Endothelial cell (in vitro differentiated cells): ENCODE results near the gene OCA2. TPM values are rescaled to one million over a fixed set of nuclear protein-coding genes. Genes with fewer than 3 reads are reported as not detected.
"Not testable (repeated sequence)": the region's sequence is repeated elsewhere in the genome, so short reads cannot be mapped to it uniquely, and the experiment has no call there.

Experiments
- DNase-seq: peaks from one replicate; pipeline ENCODE4 v3.0.0; 2021; ENCODE audit warnings: low spot score
- H3K27ac Mint-ChIP-seq: one replicate; pipeline ENCODE4 v1.8.0; 2021; ENCODE audit warnings: mixed read lengths, inconsistent platforms; ENCODE audit not compliant: unreplicated experiment
- H3K27me3 Mint-ChIP-seq: one replicate; pipeline ENCODE4 v1.8.0; 2021; ENCODE audit warnings: mild to moderate bottlenecking, moderate library complexity, mixed read lengths, inconsistent platforms; ENCODE audit not compliant: unreplicated experiment
- H3K36me3 Mint-ChIP-seq: one replicate; pipeline ENCODE4 v1.8.0; 2021; ENCODE audit warnings: mild to moderate bottlenecking, low read depth, mixed read lengths, inconsistent platforms; ENCODE audit not compliant: unreplicated experiment
- H3K4me1 Mint-ChIP-seq: one replicate; pipeline ENCODE4 v1.8.0; 2021; ENCODE audit warnings: mild to moderate bottlenecking, mixed read lengths, inconsistent platforms; ENCODE audit not compliant: unreplicated experiment
- H3K4me3 Mint-ChIP-seq: one replicate; pipeline ENCODE4 v1.8.0; 2021; ENCODE audit warnings: mild to moderate bottlenecking, mixed read lengths, inconsistent platforms; ENCODE audit not compliant: unreplicated experiment
- H3K9me3 Mint-ChIP-seq: one replicate; pipeline ENCODE4 v1.8.0; 2021; ENCODE audit warnings: mixed read lengths, inconsistent platforms; ENCODE audit not compliant: unreplicated experiment
- CTCF ChIP-seq: fragments of 200-600 bp; sonication (generic); IDR thresholded peaks from one replicate; pipeline ENCODE4 v1.5.0; 2021; ENCODE audit warnings: antibody characterized with exemption; ENCODE audit not compliant: unreplicated experiment
- total RNA-seq: library from RNA; stranded (reverse); fragmentation: NEBNext Ultra II Directional; extraction: Animal tissue kit (Norgen Biotek cat#: 25700); gene quantifications from one replicate; pipeline ENCODE4 v1.2.1, GENCODE V29; 2021; ENCODE audit not compliant: unreplicated experiment

OCA2 gene
- total RNA-seq, 1 donor from 2014 or later = not detected

- Mint-ChIP-seq H3K27me3 (peaks cover 3% of the 10 kb centered on the region), H3K9me3 (no peaks in the 10 kb centered on the region), H3K4me1 (peaks cover 4% of the 10 kb centered on the region), H3K4me3 (no peak overlapping the region), H3K27ac (no peak overlapping the region), H3K36me3 (no peaks in the 10 kb centered on the region)
- no peak for DNase-seq
- TF ChIP-seq CTCF = no peak
These were observed 247.9 kb downstream of the OCA2 start for GRCh38 chr15:27850981-27851857.

- peaks cover 3% of the 10 kb centered on the region for H3K27me3 Mint-ChIP-seq
- no peak for DNase-seq
- H3K9me3 Mint-ChIP-seq = no peaks in the 10 kb centered on the region
- H3K4me3 Mint-ChIP-seq = no peak overlapping the region
- TF ChIP-seq CTCF = no peak
- peaks cover 4% of the 10 kb centered on the region for H3K4me1 Mint-ChIP-seq
- H3K36me3 Mint-ChIP-seq = no peaks in the 10 kb centered on the region
- H3K27ac Mint-ChIP-seq = no peak overlapping the region
These were observed 249.1 kb downstream of the OCA2 start for GRCh38 chr15:27850050-27850449.

- not testable (repeated sequence) for H3K27me3 Mint-ChIP-seq
These were observed 250.2 kb downstream of the OCA2 start for GRCh38 chr15:27848936-27849335.

GRCh38 chr15:27847775-27848710 lies 251.1 kb downstream of the OCA2 start:
- Mint-ChIP-seq H3K27me3 (peaks cover 3% of the 10 kb centered on the region), H3K36me3 (no peaks in the 10 kb centered on the region), H3K4me3 (no peak overlapping the region), H3K9me3 (no peaks in the 10 kb centered on the region), H3K27ac (no peak overlapping the region), H3K4me1 (peaks cover 4% of the 10 kb centered on the region)
- no peak for TF ChIP-seq CTCF
- no peak for DNase-seq

More at GRCh38 chr15:27848936-27849335, 250.2 kb downstream of the OCA2 start:
- H3K4me3 Mint-ChIP-seq, DNase-seq, H3K9me3 Mint-ChIP-seq, H3K27ac Mint-ChIP-seq, H3K36me3 Mint-ChIP-seq, H3K4me1 Mint-ChIP-seq: not testable (repeated sequence)

GRCh38 chr15:27846722-27847395 lies 252.3 kb downstream of the OCA2 start:
- Mint-ChIP-seq H3K9me3 (no peaks in the 10 kb centered on the region), H3K4me3 (no peak overlapping the region), H3K36me3 (no peaks in the 10 kb centered on the region), H3K27me3 (peaks cover 3% of the 10 kb centered on the region), H3K27ac (no peak overlapping the region), H3K4me1 (peaks cover 4% of the 10 kb centered on the region)
- DNase-seq = no peak
- TF ChIP-seq CTCF = no peak
